ENCODE measurements around the gene CAMSAP2. TPM values are rescaled to one million over a fixed set of nuclear protein-coding genes. Genes with fewer than 3 reads are reported as not detected.
A peak's percentile ranks its signal among the peaks of the same experiment; 100 is the strongest.

Gene CAMSAP2
- total RNA-seq, 1 experiment from 2014 or later = 28.6 TPM

GRCh38 chr1:200908191-200908868, 169.6 kb downstream of the CAMSAP2 start:
- Histone ChIP-seq H3K4me1 (ENCODE audit: insufficient read depth, low read length) (peaks cover 18% of the 10 kb centered on the region), H2AFZ (ENCODE audit: low read length) (no peak overlapping the region), H3F3A (ENCODE audit: low read length, unreplicated experiment) (no peaks in the 10 kb centered on the region), H3K9me3 (ENCODE audit: low read length) (no peaks in the 10 kb centered on the region), H3K4me2 (ENCODE audit: low read length) (no peak overlapping the region), H3K27ac (ENCODE audit: low read length) (0 out of 2 replicates have a peak overlapping the region, but pooled peaks have one; percentile 0), H3K36me3 (ENCODE audit: low read depth, low read length) (peaks cover 79% of the 10 kb centered on the region), H3K27me3 (ENCODE audit: low read length) (no peaks in the 10 kb centered on the region), H3K79me2 (ENCODE audit: low read length) (no peaks in the 10 kb centered on the region), H3K4me3 (ENCODE audit: low read length) (no peak overlapping the region), H3K9ac (ENCODE audit: low read length) (no peak overlapping the region), H4K20me1 (ENCODE audit: low read length) (no peaks in the 10 kb centered on the region), H3K9me2 (replicated peaks; ENCODE audit: low read length) (no peaks in the 10 kb centered on the region)
- peak; percentile 50 for DNase-seq
- BruUV-seq (replicated peaks) = no TSS peak
- ChIA-PET CTCF (interaction anchor here (0.5 to 0.9 kb wide), 2 partner anchors 29 to 286 kb away, joined by 4 to 6 read pairs; no protein-coding TSS in a partner anchor), POLR2A (ENCODE audit: unreplicated experiment) (interaction anchor here (1.2 kb wide), 1 partner anchor 11 kb away, joined by 5 read pairs; no protein-coding TSS in a partner anchor)
- 0 out of 2 replicates have a peak, but pooled peaks have one; percentile 4 for ATAC-seq
- TF ChIP-seq CTCF (conservative IDR thresholded peaks at IDR 0.05; ENCODE audit: low read depth, low read length) (no peak), EZH2 (IDR thresholded peaks at IDR 0.05; ENCODE audit: low read length, unreplicated experiment) (no peak), EZH2phosphoT487 (IDR thresholded peaks at IDR 0.05; ENCODE audit: borderline replicate concordance, low read length) (no peak)
- intact Hi-C loops (cut with micrococcal nuclease) = no loop called here

GRCh38 chr1:200909071-200909470, 170.4 kb downstream of the CAMSAP2 start:
- Histone ChIP-seq H3K4me1 (ENCODE audit: insufficient read depth, low read length) (peaks cover 18% of the 10 kb centered on the region), H3K79me2 (ENCODE audit: low read length) (no peaks in the 10 kb centered on the region), H3K9ac (ENCODE audit: low read length) (no peak overlapping the region), H3K4me3 (ENCODE audit: low read length) (no peak overlapping the region), H3K9me3 (ENCODE audit: low read length) (no peaks in the 10 kb centered on the region), H4K20me1 (ENCODE audit: low read length) (no peaks in the 10 kb centered on the region), H3K9me2 (replicated peaks; ENCODE audit: low read length) (no peaks in the 10 kb centered on the region), H3K27ac (ENCODE audit: low read length) (no peak overlapping the region), H3K36me3 (ENCODE audit: low read depth, low read length) (peaks cover 79% of the 10 kb centered on the region), H2AFZ (ENCODE audit: low read length) (no peak overlapping the region), H3K4me2 (ENCODE audit: low read length) (no peak overlapping the region), H3K27me3 (ENCODE audit: low read length) (no peaks in the 10 kb centered on the region), H3F3A (ENCODE audit: low read length, unreplicated experiment) (no peaks in the 10 kb centered on the region)
- BruUV-seq (replicated peaks) = no TSS peak
- intact Hi-C loops (cut with micrococcal nuclease) = no loop called here
- ChIA-PET POLR2A (ENCODE audit: unreplicated experiment) (no interaction called here), CTCF (no interaction called here)
- TF ChIP-seq CTCF (conservative IDR thresholded peaks at IDR 0.05; ENCODE audit: low read depth, low read length) = no peak
- no peak for TF ChIP-seq EZH2phosphoT487 (IDR thresholded peaks at IDR 0.05; ENCODE audit: borderline replicate concordance, low read length)
- no peak for TF ChIP-seq EZH2 (IDR thresholded peaks at IDR 0.05; ENCODE audit: low read length, unreplicated experiment)
- no peak for ATAC-seq
- DNase-seq = no peak

- no peaks in the 10 kb centered on the region for H3K9me2 ChIP-seq (replicated peaks; ENCODE audit: low read length)
- no peaks in the 10 kb centered on the region for H3K79me2 ChIP-seq (ENCODE audit: low read length)
- TF ChIP-seq EZH2phosphoT487 (IDR thresholded peaks at IDR 0.05; ENCODE audit: borderline replicate concordance, low read length) = no peak
- no peak for TF ChIP-seq CTCF (conservative IDR thresholded peaks at IDR 0.05; ENCODE audit: low read depth, low read length)
- TF ChIP-seq EZH2 (IDR thresholded peaks at IDR 0.05; ENCODE audit: low read length, unreplicated experiment) = no peak
- no peaks in the 10 kb centered on the region for H3K27me3 ChIP-seq (ENCODE audit: low read length)
- ChIA-PET POLR2A (ENCODE audit: unreplicated experiment) (no interaction called here), CTCF (no interaction called here)
- H3K9me3 ChIP-seq (ENCODE audit: low read length) = no peaks in the 10 kb centered on the region
- intact Hi-C loops (cut with micrococcal nuclease) = no loop called here
- H3F3A ChIP-seq (ENCODE audit: low read length, unreplicated experiment) = no peaks in the 10 kb centered on the region
- H4K20me1 ChIP-seq (ENCODE audit: low read length) = no peaks in the 10 kb centered on the region
- no peak overlapping the region for H3K9ac ChIP-seq (ENCODE audit: low read length)
- H3K4me3 ChIP-seq (ENCODE audit: low read length) = no peak overlapping the region
- H3K36me3 ChIP-seq (ENCODE audit: low read depth, low read length) = peaks cover 73% of the 10 kb centered on the region
- H3K4me1 ChIP-seq (ENCODE audit: insufficient read depth, low read length) = peaks cover 18% of the 10 kb centered on the region
- no TSS peak for BruUV-seq (replicated peaks)
- H2AFZ ChIP-seq (ENCODE audit: low read length) = no peak overlapping the region
- H3K4me2 ChIP-seq (ENCODE audit: low read length) = no peak overlapping the region
- no peak for ATAC-seq
- no peak for DNase-seq
- no peak overlapping the region for H3K27ac ChIP-seq (ENCODE audit: low read length)
These were observed 171.1 kb downstream of the CAMSAP2 start for GRCh38 chr1:200909757-200910239.
